CD4-positive, alpha-beta T cell treated with Interleukin-15 for 1 hour (primary cell): Measurements from ENCODE around the gene ATG7.
A peak's percentile ranks its signal among the peaks of the same experiment; 100 is the strongest.
"Not testable (repeated sequence)": the region's sequence is repeated elsewhere in the genome, so short reads cannot be mapped to it uniquely, and the experiment has no call there.

Experiments
- DNase-seq: peaks from one replicate; pipeline ENCODE4 v3.0.0-alpha.2; 2020

The ATG7 gene

GRCh38 chr3:11580645-11581044 is 308.4 kb downstream of the ATG7 start:
- DNase-seq, result no peak

- no peak for DNase-seq
Measured at GRCh38 chr3:11581237-11582190, 309.3 kb downstream of the ATG7 start.

- DNase-seq, result no peak
Measured at GRCh38 chr3:11582191-11582968, 310.2 kb downstream of the ATG7 start.

- no peak for DNase-seq
Measured at GRCh38 chr3:11583235-11583634, 311.0 kb downstream of the ATG7 start.

GRCh38 chr3:11583638-11584046 is 311.4 kb downstream of the ATG7 start:
- DNase-seq, result no peak

DNA sequence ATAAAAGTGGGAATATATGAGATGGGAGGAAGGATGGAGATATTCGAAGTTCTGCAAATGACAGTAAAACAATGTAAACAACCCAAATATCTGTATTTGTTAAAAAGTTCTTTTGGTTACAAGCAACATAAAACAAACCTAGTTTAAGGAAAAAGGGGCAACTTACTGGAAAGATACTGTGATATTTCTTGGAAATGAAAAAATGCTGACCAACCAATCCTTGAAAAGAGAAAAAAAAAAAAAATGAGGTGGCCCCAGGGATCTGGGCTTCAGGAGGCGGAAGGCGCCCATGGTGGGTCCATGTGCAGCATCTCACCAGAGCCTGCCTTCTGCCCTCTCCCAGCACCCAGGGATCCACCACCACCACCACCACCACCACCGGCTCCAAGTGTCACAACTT is 312.4 kb downstream of the ATG7 start:
- DNase-seq, result no peak

GRCh38 chr3:11587766-11588165 is 315.6 kb downstream of the ATG7 start:
- DNase-seq, result no peak

GRCh38 chr3:11588338-11588737 is 316.1 kb downstream of the ATG7 start:
- DNase-seq, result no peak

GRCh38 chr3:11588755-11589154 is 316.6 kb downstream of the ATG7 start:
- DNase-seq, result no peak

DNA sequence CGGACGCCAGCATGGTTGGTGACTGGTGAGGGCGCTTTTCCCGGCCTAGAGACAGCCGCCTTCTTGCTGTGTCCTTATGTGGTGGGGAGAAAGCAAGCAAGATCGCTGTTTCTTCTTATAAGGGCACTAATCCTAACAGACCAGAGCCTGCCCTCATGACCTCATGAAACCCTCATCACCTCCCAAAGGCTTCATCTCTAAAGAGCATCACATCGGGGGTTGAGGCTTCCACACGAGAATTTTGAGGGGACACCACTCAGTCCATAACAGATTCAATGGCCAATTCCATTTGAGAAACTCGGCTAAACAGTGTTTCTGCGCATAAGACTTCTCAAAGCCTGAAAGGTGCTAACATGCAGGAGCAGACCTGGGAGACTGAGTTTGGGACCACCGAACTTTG is 317.5 kb downstream of the ATG7 start:
- DNase-seq, result no peak

DNA sequence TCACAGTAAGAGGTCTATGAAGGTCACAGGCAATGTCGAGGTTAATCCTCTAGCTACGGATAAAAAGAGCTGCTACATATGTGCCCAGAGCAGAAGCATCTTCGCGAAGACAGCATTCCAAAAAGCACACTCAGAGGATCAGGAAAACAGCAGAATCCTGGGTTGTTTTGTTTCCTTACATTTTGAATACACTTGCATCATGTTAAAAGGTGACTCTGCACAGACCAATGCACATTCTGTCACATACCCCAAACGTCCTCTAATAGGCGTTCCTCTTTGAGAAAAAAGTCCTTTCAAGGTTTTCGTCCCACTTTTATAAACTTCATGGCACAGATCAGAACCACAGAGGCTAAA is 318.8 kb downstream of the ATG7 start:
- no peak for DNase-seq

- no peak for DNase-seq
Measured at GRCh38 chr3:11591391-11592282, 319.4 kb downstream of the ATG7 start.

DNA sequence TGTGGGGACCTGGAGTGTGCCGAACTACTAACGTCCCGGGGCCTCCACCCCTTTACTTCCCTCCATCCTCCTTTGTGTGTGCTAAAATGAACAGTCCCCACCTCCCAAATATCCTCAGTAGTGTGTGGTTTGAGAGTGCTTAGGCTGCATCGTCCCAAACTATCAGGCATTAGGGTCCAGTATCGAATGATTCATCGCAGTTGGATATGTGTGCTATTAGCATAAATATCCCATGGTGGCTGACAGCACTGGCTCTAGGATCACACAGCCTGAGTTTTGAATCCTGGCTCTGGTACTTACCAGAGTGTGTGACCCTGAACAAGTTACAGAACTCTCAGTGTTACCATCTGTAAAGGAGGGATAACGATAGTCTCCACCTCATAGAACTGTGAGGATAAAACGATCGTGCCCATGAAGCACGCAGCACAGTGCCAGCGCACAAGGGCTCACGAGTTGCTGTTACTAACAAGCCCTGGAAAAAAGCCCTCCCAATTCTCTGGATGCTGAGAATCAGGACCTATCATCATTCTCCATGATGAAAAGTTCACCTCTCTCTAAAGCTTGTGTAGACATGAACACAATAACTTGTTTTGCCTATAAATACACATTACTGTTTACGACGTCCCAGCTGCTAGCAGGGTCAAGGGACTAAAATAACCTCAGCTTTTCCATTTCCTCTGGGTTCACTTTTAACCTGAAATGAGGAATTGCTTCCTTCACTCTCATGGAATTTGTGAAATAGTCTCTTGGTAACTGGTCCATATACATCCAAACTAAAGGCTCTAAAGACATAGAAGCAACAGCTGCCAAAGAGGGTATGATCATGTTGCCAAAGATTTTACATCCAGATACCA is 320.5 kb downstream of the ATG7 start:
- no peak for DNase-seq

DNA sequence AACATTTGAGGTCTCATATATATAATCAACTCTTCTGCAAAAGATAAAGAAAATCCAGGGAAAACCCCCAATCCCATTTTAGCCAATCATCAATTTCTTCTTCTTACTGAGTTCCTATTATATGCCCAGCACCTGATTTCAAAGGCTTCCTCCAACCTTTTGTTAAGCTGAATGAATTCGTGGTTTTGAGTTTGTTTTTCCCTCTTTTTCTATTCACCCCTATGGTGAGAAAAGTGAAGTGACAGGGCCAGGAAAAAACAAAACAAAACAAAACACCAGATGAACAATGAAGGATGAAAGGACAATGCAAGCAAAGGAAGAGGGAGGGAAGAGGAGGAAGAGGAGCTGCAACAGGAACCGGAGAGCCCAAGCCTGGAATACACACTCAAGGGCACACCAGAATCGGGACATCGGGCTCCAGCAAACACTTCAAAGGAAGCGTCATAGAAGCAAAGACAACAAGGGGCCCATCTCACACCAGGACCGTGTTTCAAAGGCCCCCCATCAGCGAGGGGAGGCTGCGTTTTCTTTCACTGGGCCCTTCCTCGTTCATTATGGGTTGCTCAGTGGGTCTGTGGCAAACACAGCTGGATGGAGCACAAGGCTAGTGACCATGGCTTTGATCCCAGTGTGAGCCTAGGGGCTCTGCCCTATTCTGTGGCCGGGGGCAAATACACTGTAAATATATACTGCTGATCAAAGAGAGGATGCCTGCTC is 321.3 kb downstream of the ATG7 start:
- no peak for DNase-seq

GRCh38 chr3:11595024-11595423 is 322.8 kb downstream of the ATG7 start:
- DNase-seq, result not testable (repeated sequence)

DNA sequence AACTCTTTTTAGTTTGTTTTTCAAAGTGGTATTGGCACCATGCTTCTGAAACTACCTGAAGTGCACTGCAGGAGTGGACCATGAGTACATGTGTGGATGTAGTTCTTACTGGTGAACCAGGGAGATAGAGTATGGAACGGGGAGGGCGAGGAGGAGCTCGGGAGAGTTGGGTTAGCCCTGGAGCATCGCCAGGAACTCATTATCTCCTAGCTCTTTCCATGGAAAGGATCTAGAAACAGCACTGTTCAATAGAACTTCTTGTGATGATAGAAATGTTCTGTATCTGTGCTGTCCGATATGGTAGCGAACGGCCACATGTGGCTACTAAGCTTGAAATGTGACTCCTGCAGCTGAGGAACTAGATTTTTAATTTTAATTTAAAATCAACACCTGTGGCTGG is 324.2 kb downstream of the ATG7 start:
- no peak for DNase-seq

- DNase-seq, result no peak
Measured at GRCh38 chr3:11600501-11601282, 328.5 kb downstream of the ATG7 start.

GRCh38 chr3:11601446-11602238 is 329.4 kb downstream of the ATG7 start:
- DNase-seq, result peak; percentile 61

DNA sequence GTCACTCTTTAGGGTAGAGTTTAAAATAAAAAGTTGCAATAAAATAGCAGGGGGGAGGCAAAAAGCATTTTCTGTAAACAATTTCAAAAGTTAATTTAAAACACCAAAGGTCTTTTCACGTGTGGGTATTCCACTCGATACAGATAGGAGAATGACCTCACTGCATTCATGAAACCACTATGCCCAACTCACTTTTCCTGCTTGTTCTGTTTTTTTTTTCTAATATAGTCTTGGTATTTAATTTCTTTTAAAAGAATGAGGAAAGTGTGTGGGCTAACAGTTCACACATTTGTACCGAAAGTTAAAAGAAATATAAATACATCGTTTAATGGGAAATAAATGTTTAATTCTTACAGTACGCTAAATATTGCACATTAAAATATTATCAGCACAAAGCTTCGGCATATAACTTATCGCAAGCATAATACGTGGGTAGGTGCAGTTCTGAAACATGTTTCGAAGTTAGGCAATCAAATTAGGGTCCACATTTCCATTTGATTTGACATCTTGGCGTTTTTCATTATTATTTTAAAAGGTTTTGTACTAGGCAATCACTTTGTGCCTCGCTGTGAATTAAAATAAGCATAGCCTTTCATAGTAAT is 330.1 kb downstream of the ATG7 start:
- DNase-seq, result no peak
